Germinal center (tissue), 1 donor: ENCODE measurements around the gene RTL1.

Source experiments
- DNase-seq: peaks from one replicate; pipeline ENCODE4 v3.0.0; 2012; ENCODE audit warnings: mixed read lengths, low spot score

Gene RTL1

DNA sequence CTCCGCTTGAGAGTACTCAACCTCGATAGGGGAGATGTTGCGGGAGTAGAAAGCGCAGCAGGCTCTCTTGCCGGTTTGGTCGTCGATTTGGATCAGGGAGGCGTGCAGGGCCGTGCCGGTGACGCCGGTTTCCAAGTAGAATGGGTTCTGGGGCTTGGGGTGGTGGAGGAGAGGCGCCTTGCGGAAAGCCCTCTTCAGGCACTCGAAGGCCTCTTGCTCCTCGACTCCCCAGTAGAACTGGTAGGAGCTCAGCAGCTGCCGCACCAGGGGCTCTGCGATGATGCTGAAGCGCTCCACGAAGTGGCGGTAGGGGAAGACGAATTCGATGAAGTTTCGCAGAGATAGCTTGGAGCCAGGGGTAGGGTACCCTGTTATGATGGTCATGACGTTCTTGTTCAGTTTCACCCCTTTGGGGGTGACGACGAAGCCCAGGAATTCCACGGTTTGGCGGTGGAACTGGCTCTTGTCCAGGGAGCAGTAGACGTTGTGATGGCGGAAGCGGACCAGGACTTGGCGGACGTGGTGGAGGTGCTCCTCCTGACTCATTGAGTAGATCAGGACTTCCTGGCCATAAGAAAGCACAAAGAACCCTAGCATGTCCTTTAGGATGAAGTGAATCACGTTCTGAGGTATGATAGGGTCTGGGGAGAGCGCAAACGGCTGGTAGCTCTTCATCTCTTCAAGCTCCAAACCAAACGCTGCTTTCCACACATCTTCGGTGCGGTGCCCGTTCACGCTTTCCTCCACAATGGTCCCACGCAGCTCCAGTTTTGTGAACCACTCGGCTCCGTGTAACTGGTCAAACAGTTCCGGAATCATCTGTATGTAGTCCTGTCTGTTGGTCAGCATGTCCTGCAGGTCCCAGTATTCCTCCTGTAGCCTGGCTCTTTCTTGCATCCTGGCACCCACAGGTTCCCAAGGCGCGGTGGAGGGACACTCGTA lies 21.2 kb downstream of the RTL1 start:
- no peak for DNase-seq

- DNase-seq: no peak
Measured at GRCh38 chr14:100881211-100882025, 22.1 kb downstream of the RTL1 start.

- no peak for DNase-seq
Measured at GRCh38 chr14:100880271-100881101, 23.0 kb downstream of the RTL1 start.

- DNase-seq: no peak
Measured at GRCh38 chr14:100879782-100880181, 23.7 kb downstream of the RTL1 start.

DNA sequence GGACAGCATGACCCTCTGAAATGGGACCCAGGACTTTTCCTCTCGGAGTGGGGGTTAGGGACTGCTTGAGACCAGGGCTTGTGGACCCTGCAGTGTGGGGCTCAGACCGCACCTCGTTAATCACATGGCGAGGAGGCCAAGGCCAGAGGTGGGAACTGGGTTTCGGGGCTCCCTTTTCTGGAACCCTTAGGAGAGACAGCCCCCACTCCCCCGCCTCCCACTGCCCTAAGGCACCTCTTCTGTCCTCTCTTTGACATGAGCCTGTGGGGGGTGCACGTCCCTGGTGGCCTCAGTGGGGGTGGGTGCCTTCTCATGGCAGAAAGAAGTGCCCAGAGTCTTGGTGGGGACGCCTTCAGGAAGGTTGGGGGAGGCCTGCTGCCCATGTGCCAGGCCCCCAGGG lies 24.3 kb downstream of the RTL1 start:
- DNase-seq: no peak

GRCh38 chr14:100878271-100879146 lies 25.0 kb downstream of the RTL1 start:
- DNase-seq: no peak

- no peak for DNase-seq
Measured at GRCh38 chr14:100875861-100876590, 27.5 kb downstream of the RTL1 start.

GRCh38 chr14:100875126-100875525 lies 28.4 kb downstream of the RTL1 start:
- DNase-seq: no peak

GRCh38 chr14:100874411-100875091 lies 29.0 kb downstream of the RTL1 start:
- no peak for DNase-seq

- DNase-seq: no peak
Measured at GRCh38 chr14:100874051-100874410, 29.5 kb downstream of the RTL1 start.

GRCh38 chr14:100873096-100873482 lies 30.4 kb downstream of the RTL1 start:
- no peak for DNase-seq

GRCh38 chr14:100872259-100873095 lies 31.0 kb downstream of the RTL1 start:
- no peak for DNase-seq

GRCh38 chr14:100871234-100872186 lies 32.0 kb downstream of the RTL1 start:
- DNase-seq: no peak

GRCh38 chr14:100868621-100869370 lies 34.7 kb downstream of the RTL1 start:
- DNase-seq: no peak

GRCh38 chr14:100867631-100868315 lies 35.7 kb downstream of the RTL1 start:
- DNase-seq: no peak
